ENCODE data around the gene FADS2.
A peak's percentile ranks its signal among the peaks of the same experiment; 100 is the strongest.

FADS2 gene

GRCh38 chr11:61795876-61796526, 32.1 kb upstream of the FADS2 start:
- DNase-seq (ENCODE audit: low read depth) = no peak

GRCh38 chr11:61797263-61797944, 30.7 kb upstream of the FADS2 start:
- DNase-seq (ENCODE audit: low read depth) = peak; percentile 59

- no peak for DNase-seq (ENCODE audit: low read depth)
These were observed 28.3 kb upstream of the FADS2 start for GRCh38 chr11:61799665-61800284.

GRCh38 chr11:61800331-61801281, 27.5 kb upstream of the FADS2 start:
- no peak for DNase-seq (ENCODE audit: low read depth)

- no peak for DNase-seq (ENCODE audit: low read depth)
These were observed 25.5 kb upstream of the FADS2 start for GRCh38 chr11:61802605-61803004.

GRCh38 chr11:61803889-61804647, 24.0 kb upstream of the FADS2 start:
- DNase-seq (ENCODE audit: low read depth) = no peak

- DNase-seq (ENCODE audit: low read depth) = no peak
These were observed 23.0 kb upstream of the FADS2 start for GRCh38 chr11:61805146-61805545.

- no peak for DNase-seq (ENCODE audit: low read depth)
These were observed 21.3 kb upstream of the FADS2 start for GRCh38 chr11:61806785-61807184.

- no peak for DNase-seq (ENCODE audit: low read depth)
These were observed 17.4 kb upstream of the FADS2 start for GRCh38 chr11:61810671-61811175.

GRCh38 chr11:61811831-61812230, 16.3 kb upstream of the FADS2 start:
- DNase-seq (ENCODE audit: low read depth) = no peak

GRCh38 chr11:61812736-61813411, 15.2 kb upstream of the FADS2 start:
- no peak for DNase-seq (ENCODE audit: low read depth)

- no peak for DNase-seq (ENCODE audit: low read depth)
These were observed 13.7 kb upstream of the FADS2 start for GRCh38 chr11:61814247-61814957.

GRCh38 chr11:61814958-61815789, 12.9 kb upstream of the FADS2 start:
- no peak for DNase-seq (ENCODE audit: low read depth)

- DNase-seq (ENCODE audit: low read depth) = peak; percentile 43
These were observed 12.0 kb upstream of the FADS2 start for GRCh38 chr11:61815790-61816735.

- DNase-seq (ENCODE audit: low read depth) = peak; percentile 49
These were observed 11.2 kb upstream of the FADS2 start, which contains the start of gene FADS1 for GRCh38 chr11:61816736-61817455. Gene FADS1 (minus strand): TSS chr11:61817003. CDS start chr11:61816929, 74 bp downstream.

- DNase-seq (ENCODE audit: low read depth) = no peak
These were observed 10.5 kb upstream of the FADS2 start for GRCh38 chr11:61817471-61818202.

All from activated gamma-delta T cell treated with anti-CD3 and anti-CD28 coated beads, Interleukin-2, amount 50 U/mL, for 16 hours (primary cell).